Left ventricle myocardium inferior (tissue), 1 donor: ENCODE results near the gene ZBTB26. TPM values are rescaled to one million over a fixed set of nuclear protein-coding genes. Genes with fewer than 3 reads are reported as not detected.
A peak's percentile ranks its signal among the peaks of the same experiment; 100 is the strongest.

Experiments used
- DNase-seq: peaks from one replicate; pipeline ENCODE4 v3.0.0-alpha.2; 2020
- H3K27ac ChIP-seq: fragments of 200-600 bp; replicated peaks from 2 replicates; pipeline ENCODE4 v1.8.0; 2021
- H3K27me3 ChIP-seq: fragments of 200-600 bp; 2 replicates; pipeline ENCODE4 v1.8.0; 2021; ENCODE audit warnings: low read depth
- H3K36me3 ChIP-seq: fragments of 200-600 bp; 2 replicates; pipeline ENCODE4 v1.8.0; 2021
- H3K4me1 ChIP-seq: fragments of 200-600 bp; 2 replicates; pipeline ENCODE4 v1.8.0; 2021
- H3K4me3 ChIP-seq: fragments of 200-600 bp; 2 replicates; pipeline ENCODE4 v1.8.0; 2021; ENCODE audit warnings: mild to moderate bottlenecking, moderate library complexity
- H3K9me3 ChIP-seq: fragments of 200-600 bp; replicated peaks from 2 replicates; pipeline ENCODE4 v1.8.0; 2021
- intact Hi-C: fragments of 100-400 bp; cut with micrococcal nuclease; formaldehyde crosslinking; loops from one replicate; pipeline ENCODE4 v1.11.0; 2022
- total RNA-seq: library from RNA; stranded (reverse); fragmentation: NEBNext Ultra II Directional; extraction: Animal tissue kit (Norgen Biotek cat#: 25700); gene quantifications from one replicate; pipeline ENCODE4 v1.2.1, GENCODE V29; 2021
- TF ChIP-seq, protein P1 (sequence below): fragments of 200-600 bp; IDR thresholded peaks from 2 replicates; pipeline ENCODE4 v1.8.0; 2021; ENCODE audit warnings: antibody characterized with exemption, mild to moderate bottlenecking, borderline replicate concordance
- donor health status: DM: no; HTN: yes; CAD: no; lungs with severe emphysema.

Gene ZBTB26
- total RNA-seq, 1 donor from 2014 or later = 5.4 TPM

DNA sequence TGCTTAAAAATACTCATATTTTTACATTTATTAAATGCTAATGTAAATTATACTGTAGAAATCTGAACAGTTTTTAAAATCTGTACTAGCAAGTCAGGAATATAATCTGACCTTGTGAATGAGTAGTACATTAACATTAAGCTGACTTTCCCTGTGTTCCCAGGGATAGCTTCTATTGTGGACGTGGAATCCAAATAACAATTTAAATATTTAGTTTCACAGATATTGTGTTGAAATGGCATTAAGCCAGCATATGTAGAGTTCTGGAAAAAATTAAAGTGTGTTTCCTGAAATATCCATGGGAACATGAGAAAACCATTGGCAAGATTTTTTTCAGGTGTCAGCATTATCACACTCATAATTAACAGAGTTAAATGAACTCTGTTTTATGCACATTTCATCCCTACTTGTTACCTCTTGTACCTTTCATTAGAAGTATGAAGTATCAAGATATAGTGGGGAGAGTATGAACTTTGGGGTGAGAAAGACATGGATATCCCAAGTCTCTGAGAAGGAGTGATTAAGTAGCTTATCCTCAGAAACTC lies 15.2 kb upstream of the ZBTB26 start:
- H3K4me3 ChIP-seq = no peak overlapping the region
- no peaks in the 10 kb centered on the region for H3K36me3 ChIP-seq
- DNase-seq = no peak
- intact Hi-C loops = no loop called here
- no peaks in the 10 kb centered on the region for H3K9me3 ChIP-seq
- peaks cover 86% of the 10 kb centered on the region for H3K4me1 ChIP-seq
- TF ChIP-seq, protein P1, sequence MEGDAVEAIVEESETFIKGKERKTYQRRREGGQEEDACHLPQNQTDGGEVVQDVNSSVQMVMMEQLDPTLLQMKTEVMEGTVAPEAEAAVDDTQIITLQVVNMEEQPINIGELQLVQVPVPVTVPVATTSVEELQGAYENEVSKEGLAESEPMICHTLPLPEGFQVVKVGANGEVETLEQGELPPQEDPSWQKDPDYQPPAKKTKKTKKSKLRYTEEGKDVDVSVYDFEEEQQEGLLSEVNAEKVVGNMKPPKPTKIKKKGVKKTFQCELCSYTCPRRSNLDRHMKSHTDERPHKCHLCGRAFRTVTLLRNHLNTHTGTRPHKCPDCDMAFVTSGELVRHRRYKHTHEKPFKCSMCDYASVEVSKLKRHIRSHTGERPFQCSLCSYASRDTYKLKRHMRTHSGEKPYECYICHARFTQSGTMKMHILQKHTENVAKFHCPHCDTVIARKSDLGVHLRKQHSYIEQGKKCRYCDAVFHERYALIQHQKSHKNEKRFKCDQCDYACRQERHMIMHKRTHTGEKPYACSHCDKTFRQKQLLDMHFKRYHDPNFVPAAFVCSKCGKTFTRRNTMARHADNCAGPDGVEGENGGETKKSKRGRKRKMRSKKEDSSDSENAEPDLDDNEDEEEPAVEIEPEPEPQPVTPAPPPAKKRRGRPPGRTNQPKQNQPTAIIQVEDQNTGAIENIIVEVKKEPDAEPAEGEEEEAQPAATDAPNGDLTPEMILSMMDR = no peak
- no peaks in the 10 kb centered on the region for H3K27me3 ChIP-seq
- peak overlapping the region; percentile 53 for H3K27ac ChIP-seq

DNA sequence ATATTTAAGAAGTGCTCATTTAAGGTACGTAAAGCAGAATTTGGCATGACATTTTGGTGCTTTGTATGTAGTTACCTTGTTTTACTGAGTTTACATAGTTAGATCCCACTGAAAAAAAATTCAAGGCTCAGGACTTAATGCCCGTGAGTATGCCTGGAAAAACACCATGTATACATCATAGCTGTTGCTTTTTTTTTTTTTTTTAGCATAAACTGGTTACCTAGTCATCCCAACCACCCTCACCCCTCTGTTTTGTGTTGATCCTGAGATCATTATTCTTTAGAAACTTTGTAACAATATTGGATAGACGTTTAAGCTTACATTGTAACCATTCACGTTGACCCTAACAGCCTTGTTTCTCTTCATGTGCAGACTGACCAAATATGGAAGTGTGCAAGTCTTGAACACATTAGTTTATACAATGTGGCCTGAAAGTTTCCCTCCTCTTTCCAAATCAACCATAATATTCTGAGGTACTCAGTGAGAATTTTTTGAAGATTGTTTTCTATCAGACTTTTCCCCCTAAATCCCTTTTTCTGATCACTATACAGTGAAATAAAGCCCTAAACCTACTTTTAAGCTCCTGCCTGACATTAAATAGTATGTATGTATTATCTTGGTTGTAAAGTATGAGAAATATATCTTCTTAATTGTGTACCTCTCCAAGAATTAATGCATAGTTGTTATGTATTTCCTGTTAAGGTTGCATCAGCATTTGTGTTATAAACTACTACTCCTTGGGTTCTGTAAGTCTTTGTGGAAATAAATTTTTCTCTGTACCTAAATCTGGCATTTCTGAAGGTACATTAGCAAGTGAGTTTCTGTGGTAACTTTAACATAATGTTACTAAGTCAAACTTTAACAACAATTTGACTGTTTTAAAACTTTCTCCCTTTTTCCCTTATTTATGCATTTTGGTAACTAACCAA lies 13.9 kb upstream of the ZBTB26 start:
- DNase-seq = no peak
- intact Hi-C loops = no loop called here
- Histone ChIP-seq H3K27me3 (no peaks in the 10 kb centered on the region), H3K36me3 (no peaks in the 10 kb centered on the region), H3K4me1 (peaks cover 84% of the 10 kb centered on the region), H3K4me3 (no peak overlapping the region), H3K27ac (no peak overlapping the region), H3K9me3 (no peaks in the 10 kb centered on the region)
- TF ChIP-seq, protein P1 = no peak

DNA sequence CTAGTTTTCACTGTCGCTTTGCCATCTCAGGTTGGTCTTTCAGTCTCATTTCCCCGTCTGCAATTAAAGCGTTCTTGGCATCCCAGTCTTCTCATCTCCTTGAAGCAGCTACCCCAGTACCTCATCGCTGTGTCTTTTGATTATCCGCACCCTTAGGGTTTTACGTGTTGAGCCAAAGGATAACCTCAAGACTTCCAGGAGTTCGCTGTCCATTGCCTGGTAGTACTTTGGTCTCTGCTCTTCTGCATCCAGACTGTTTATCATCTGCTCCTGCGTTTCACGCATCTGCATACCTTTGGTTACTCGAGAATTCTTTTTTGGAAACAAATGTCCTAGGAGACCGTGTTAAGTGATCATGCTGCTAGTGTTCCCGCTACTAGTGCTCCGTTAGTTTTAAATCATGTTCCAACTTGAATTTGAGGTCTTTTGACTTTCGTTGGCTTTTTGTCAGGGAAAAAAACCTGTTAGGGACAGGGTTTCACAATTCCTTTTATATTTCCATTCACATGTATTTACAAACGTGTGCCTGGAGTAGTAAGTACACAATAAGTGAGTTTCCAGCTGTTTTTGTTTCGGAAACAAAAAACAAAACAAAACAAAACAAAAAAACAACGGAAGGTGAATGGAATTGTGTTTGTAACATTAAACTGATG lies 10.4 kb upstream of the ZBTB26 start:
- H3K27me3 ChIP-seq = no peaks in the 10 kb centered on the region
- TF ChIP-seq, protein P1 = no peak
- intact Hi-C loops = no loop called here
- peak overlapping the region; percentile 93 for H3K4me3 ChIP-seq
- DNase-seq = no peak
- H3K36me3 ChIP-seq = peaks cover 17% of the 10 kb centered on the region
- no peaks in the 10 kb centered on the region for H3K9me3 ChIP-seq
- peak overlapping the region; percentile 93 for H3K27ac ChIP-seq
- peaks cover 71% of the 10 kb centered on the region for H3K4me1 ChIP-seq

DNA sequence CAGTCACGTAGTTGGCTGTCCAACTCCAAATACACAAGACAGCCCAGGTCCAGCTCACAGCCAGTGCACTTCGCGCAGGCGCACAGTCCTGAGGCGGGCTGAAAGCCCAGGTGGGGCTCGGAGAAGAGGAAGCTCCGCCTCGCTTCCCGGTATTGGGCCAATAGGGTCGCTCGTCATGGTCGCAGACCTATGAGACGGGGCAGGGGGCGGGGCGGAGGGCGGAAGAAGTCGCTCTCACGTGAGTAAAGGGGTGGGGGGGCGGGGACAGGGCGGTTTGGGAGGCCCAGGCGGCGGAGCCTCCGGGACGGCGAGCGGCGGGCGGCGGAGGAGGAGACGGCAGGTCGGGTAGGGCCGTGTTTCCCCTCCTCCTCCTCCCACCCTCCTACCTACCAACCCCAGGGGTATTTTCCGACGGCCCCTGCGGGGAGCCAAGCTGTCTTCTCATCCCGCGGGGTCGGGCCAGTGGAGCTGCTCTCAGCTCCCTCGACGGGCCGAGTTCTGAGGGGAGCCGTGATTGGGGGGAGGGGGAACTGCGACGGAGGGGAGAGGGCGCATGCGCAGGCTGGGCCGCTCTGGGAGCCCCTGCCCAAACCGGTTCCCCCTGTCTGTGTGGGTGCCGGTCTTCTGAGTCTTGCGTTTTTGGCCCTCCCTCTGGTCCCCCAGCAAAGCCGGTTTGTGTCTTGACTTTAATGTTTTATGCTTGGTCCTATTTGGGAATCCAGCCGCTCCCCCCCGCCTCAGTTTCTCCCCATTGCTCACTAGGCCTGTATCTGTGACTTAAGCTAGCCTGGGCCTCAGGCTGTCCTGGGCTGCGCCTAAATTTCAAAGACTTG lies 9.7 kb upstream of the ZBTB26 start, which contains the start of gene RABGAP1:
Gene RABGAP1 (plus strand): TSS at position 272 of the 833 bp plus-strand sequence. CDS start 16,040 bp downstream, outside the sequence.
- Histone ChIP-seq H3K36me3 (peaks cover 24% of the 10 kb centered on the region), H3K4me3 (peak within 1 kb of the TSS; percentile 93), H3K4me1 (peaks cover 63% of the 10 kb centered on the region), H3K27ac (peak within 1 kb of the TSS; percentile 93), H3K9me3 (no peaks in the 10 kb centered on the region), H3K27me3 (no peaks in the 10 kb centered on the region)
- peak; percentile 100 for DNase-seq
- intact Hi-C loops = no loop called here
- TF ChIP-seq, protein P1 = no peak

DNA sequence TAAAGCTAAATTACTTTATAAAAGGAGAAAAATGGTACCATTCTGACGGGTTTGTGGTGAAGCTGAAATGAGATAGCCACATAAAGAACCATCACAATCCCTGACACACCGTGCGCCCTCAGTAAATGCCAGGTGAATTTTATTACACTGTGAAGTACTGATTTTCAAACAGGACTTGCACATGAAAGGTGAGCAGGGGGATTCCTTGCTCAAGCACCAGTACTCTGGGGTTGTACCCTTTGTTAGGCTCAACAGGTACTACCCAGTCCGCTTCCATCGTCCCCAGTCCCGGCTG lies 9.1 kb upstream of the ZBTB26 start:
- TF ChIP-seq, protein P1 = no peak
- Histone ChIP-seq H3K36me3 (peaks cover 24% of the 10 kb centered on the region), H3K9me3 (no peaks in the 10 kb centered on the region), H3K4me1 (peaks cover 58% of the 10 kb centered on the region), H3K27ac (peak overlapping the region; percentile 93), H3K4me3 (peak overlapping the region; percentile 93), H3K27me3 (no peaks in the 10 kb centered on the region)
- DNase-seq = no peak
- intact Hi-C loops = no loop called here
